BJ (cell line): ENCODE measurements around the gene AP2M1. TPM values are rescaled to one million over a fixed set of nuclear protein-coding genes. Genes with fewer than 3 reads are reported as not detected.

ENCODE experiments used
- CTCF ChIA-PET: fragments of 350-600 bp; formaldehyde crosslinking; extraction: SDS; loops from one replicate; lab custom pipeline; 2021; ENCODE audit warnings: antibody characterized with exemption, inconsistent platforms; lab: Yijun Ruan, JAX
- POLR2A ChIA-PET: fragments of 300-600 bp; sonication (Branson Sonifier 250); formaldehyde crosslinking; extraction: SDS; loops from one replicate; lab custom pipeline; 2021; ENCODE audit warnings: antibody characterized with exemption; lab: Charles Lee
- DNase-seq: peaks from one replicate; pipeline ENCODE4 v3.0.0-alpha.2; 2011; ENCODE audit warnings: low read depth
- H3K27me3 ChIP-seq: 2 replicates; pipeline ENCODE4 v1.6.0; 2011; ENCODE audit warnings: low read length; ENCODE audit not compliant: control insufficient read depth, insufficient read depth
- H3K36me3 ChIP-seq: 2 replicates; pipeline ENCODE4 v1.5.1; 2011; ENCODE audit warnings: low read length; ENCODE audit not compliant: control insufficient read depth, insufficient read depth
- H3K4me3 ChIP-seq: 2 replicates; pipeline ENCODE4 v1.5.1; 2011; ENCODE audit warnings: low read depth, mild to moderate bottlenecking, control low read depth, low read length
- CTCF ChIP-seq: IDR thresholded peaks from 2 replicates; pipeline ENCODE4 v1.5.1; 2011; ENCODE audit warnings: low read depth, mild to moderate bottlenecking, control low read depth, inconsistent platforms, low read length, moderate library complexity; ENCODE audit not compliant: insufficient read depth
- polyA plus RNA-seq: library from polyadenylated mRNA; depleted of rRNA; stranded (reverse); fragments of >200 nt; gene quantifications from 2 replicates; pipeline ENCODE4 v1.2.3, GENCODE V29; 2011

The AP2M1 gene
- polyA plus RNA-seq, 1 experiment, result 1,761 TPM

DNA sequence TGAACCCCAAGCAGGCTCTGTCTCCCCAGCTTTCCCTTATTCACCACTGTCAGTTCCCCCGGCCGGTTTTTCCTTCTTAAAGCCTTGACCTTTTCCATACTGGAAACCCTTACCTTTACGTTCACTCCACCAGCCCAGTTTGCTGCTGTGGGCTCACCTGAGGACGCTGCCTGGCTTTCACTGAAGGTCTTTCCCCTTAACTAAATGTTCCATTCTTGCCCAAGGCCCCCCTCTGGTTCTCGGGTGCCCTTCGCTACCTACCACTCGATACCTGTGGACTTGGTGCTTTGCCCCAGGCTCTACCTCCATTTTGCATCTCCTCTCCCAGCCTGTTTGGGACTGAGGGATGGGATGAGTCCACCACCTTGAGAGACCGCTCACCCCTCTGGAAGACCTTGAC, 851 bp downstream of the AP2M1 start:
- Histone ChIP-seq H3K4me3 (peak overlapping the region; percentile 92), H3K27me3 (no peaks in the 10 kb centered on the region), H3K36me3 (peaks cover 36% of the 10 kb centered on the region)
- no peak for TF ChIP-seq CTCF
- POLR2A ChIA-PET, result no interaction called here
- CTCF ChIA-PET, result interaction anchor here (1.0 to 1.8 kb wide), 2 partner anchors 51 to 74 kb away, joined by 4 to 5 read pairs; partner anchors contain the start of gene EEF1AKMT4
- no peak for DNase-seq

GRCh38 chr3:184175981-184176376, 1.3 kb downstream of the AP2M1 start:
- Histone ChIP-seq H3K36me3 (peaks cover 36% of the 10 kb centered on the region), H3K4me3 (peak overlapping the region; percentile 92), H3K27me3 (no peaks in the 10 kb centered on the region)
- DNase-seq, result no peak
- ChIA-PET POLR2A (interaction anchor here (0.6 to 1.9 kb wide), 5 partner anchors 8 to 41 kb away, joined by 4 to 20 read pairs (median 12); partner anchors contain the start of genes ABCF3 and EIF2B5), CTCF (interaction anchor here (0.8 to 1.3 kb wide), 3 partner anchors 10 to 280 kb away, joined by 3 to 4 read pairs (median 3); partner anchors contain the start of gene ABCF3)
- no peak for TF ChIP-seq CTCF

GRCh38 chr3:184176377-184177330, 2.0 kb downstream of the AP2M1 start:
- ChIA-PET POLR2A (interaction anchor here (0.6 to 1.9 kb wide), 5 partner anchors 8 to 42 kb away, joined by 4 to 20 read pairs (median 12); partner anchors contain the start of genes ABCF3 and EIF2B5), CTCF (interaction anchor here (0.6 to 1.3 kb wide), 5 partner anchors 9 to 281 kb away, joined by 3 to 4 read pairs (median 3); partner anchors contain the start of gene ABCF3)
- H3K4me3 ChIP-seq, result peak overlapping the region; percentile 92
- no peaks in the 10 kb centered on the region for H3K27me3 ChIP-seq
- peak; percentile 68 for DNase-seq
- TF ChIP-seq CTCF, result no peak
- peaks cover 40% of the 10 kb centered on the region for H3K36me3 ChIP-seq

- no peaks in the 10 kb centered on the region for H3K27me3 ChIP-seq
- H3K4me3 ChIP-seq, result peak overlapping the region; percentile 92
- DNase-seq, result no peak
- CTCF ChIA-PET, result interaction anchor here (0.6 to 1.3 kb wide), 2 partner anchors 20 to 42 kb away, joined by 3 to 4 read pairs; no protein-coding TSS in a partner anchor
- POLR2A ChIA-PET, result interaction anchor here (1.9 kb wide), 1 partner anchor 8 kb away, joined by 20 read pairs; the partner anchor contains the start of gene ABCF3
- H3K36me3 ChIP-seq, result peaks cover 44% of the 10 kb centered on the region
- TF ChIP-seq CTCF, result no peak
These were observed 2.7 kb downstream of the AP2M1 start for GRCh38 chr3:184177331-184177731.
